Endothelial cell of umbilical vein (primary cell): ENCODE data around the gene C7orf25. TPM values are rescaled to one million over a fixed set of nuclear protein-coding genes. Genes with fewer than 3 reads are reported as not detected.

Experiments
- BruUV-seq: library from RNA; stranded (reverse); fragments of 400-500 nt; replicated peaks from 2 replicates; lab custom pipeline; 2021; lab: Mats Ljungman, UMichigan
- CTCF ChIA-PET: fragments of 300-600, 350-600 bp; sonication (Branson Sonifier 250); formaldehyde crosslinking; loops from one replicate; lab custom pipeline; 2021; ENCODE audit warnings: antibody characterized with exemption, inconsistent platforms; lab: Charles Lee
- POLR2A ChIA-PET: fragments of 300-600, 350-600 bp; sonication (Branson Sonifier 250); formaldehyde crosslinking; loops from one replicate; lab custom pipeline; 2021; ENCODE audit warnings: antibody characterized with exemption, inconsistent platforms; lab: Charles Lee
- DNase-seq: peaks from one replicate; pipeline ENCODE4 v3.0.0-alpha.2; 2011; ENCODE audit warnings: low read depth, low spot score
- FAIRE-seq: peaks from 2 replicates; lab custom pipeline; 2011; peaks lifted over from hg19 to GRCh38; lab: Jason Lieb, UNC
- H2AFZ ChIP-seq: 2 replicates; pipeline ENCODE4 v1.6.0; 2012; ENCODE audit warnings: low read depth, low read length, control low read depth, inconsistent platforms
- H3K27ac ChIP-seq: 2 replicates; pipeline ENCODE4 v1.5.1; 2011; ENCODE audit warnings: low read depth, mild to moderate bottlenecking, control low read depth, low read length, moderate library complexity; ENCODE audit not compliant: insufficient read depth
- H3K27me3 ChIP-seq, 2 experiments: 2 replicates each; pipeline versions ENCODE4 v1.6.0 to v1.6.1; 2011; ENCODE audit warnings: low read length in 2 of 2, mixed read lengths in 1 of 2; ENCODE audit not compliant: control insufficient read depth in 2 of 2, insufficient read depth in 2 of 2
- H3K36me3 ChIP-seq, 2 experiments: 2 replicates in 1 of 2; 3 replicates in 1 of 2; pipeline ENCODE4 v1.5.1; 2011; ENCODE audit warnings: low read length in 2 of 2, mild to moderate bottlenecking in 1 of 2, moderate library complexity in 1 of 2; ENCODE audit not compliant: control insufficient read depth in 2 of 2, insufficient read depth in 2 of 2; ENCODE audit errors: extremely low read depth in 1 of 2
- H3K4me1 ChIP-seq: 3 replicates; pipeline ENCODE4 v1.5.1; 2011; ENCODE audit warnings: mild to moderate bottlenecking, low read length; ENCODE audit not compliant: control insufficient read depth, insufficient read depth; ENCODE audit errors: extremely low read depth
- H3K4me2 ChIP-seq: 2 replicates; pipeline ENCODE4 v1.6.1; 2011; ENCODE audit warnings: low read length, control low read depth, mixed read lengths; ENCODE audit not compliant: insufficient read depth
- H3K4me3 ChIP-seq, 3 experiments: fragments of 200-600 bp in 1 of 3; sonication (generic), shearing (Covaris generic) in 1 of 3; replicated peaks in 1 of 3; 2 replicates each; pipeline ENCODE4 v1.5.1; 2011 to 2016; ENCODE audit warnings: control low read depth in 3 of 3, low read length in 3 of 3, mild to moderate bottlenecking in 2 of 3, inconsistent platforms in 1 of 3, low read depth in 1 of 3, moderate library complexity in 1 of 3; ENCODE audit not compliant: insufficient read depth in 1 of 3
- H3K79me2 ChIP-seq: 2 replicates; pipeline ENCODE4 v1.6.0; 2012; ENCODE audit warnings: low read length, inconsistent platforms; ENCODE audit not compliant: control insufficient read depth, insufficient read depth
- H3K9ac ChIP-seq: replicated peaks from 2 replicates; pipeline ENCODE3; 2011; ENCODE audit warnings: low read length, control low read depth; ENCODE audit not compliant: insufficient read depth; ENCODE audit errors: extremely low read depth
- H3K9me1 ChIP-seq: replicated peaks from 3 replicates; pipeline ENCODE4 v1.6.0; 2011; ENCODE audit warnings: mild to moderate bottlenecking, low read length; ENCODE audit not compliant: control insufficient read depth, insufficient read depth; ENCODE audit errors: extremely low read depth
- H3K9me3 ChIP-seq: replicated peaks from 2 replicates; pipeline ENCODE4 v1.5.1; 2012; ENCODE audit warnings: low read length, inconsistent platforms; ENCODE audit not compliant: control insufficient read depth, insufficient read depth
- H4K20me1 ChIP-seq: replicated peaks from 2 replicates; pipeline ENCODE3; 2011; ENCODE audit warnings: mild to moderate bottlenecking, low read length; ENCODE audit not compliant: control insufficient read depth, insufficient read depth; ENCODE audit errors: extremely low read depth
- EZH2 ChIP-seq: IDR thresholded peaks from 2 replicates; pipeline ENCODE4 v1.6.1; 2012; ENCODE audit warnings: borderline replicate concordance, low read depth, mild to moderate bottlenecking, moderate library complexity, low read length, inconsistent platforms; ENCODE audit not compliant: severe bottlenecking
- FOS ChIP-seq: IDR thresholded peaks from 2 replicates; pipeline ENCODE4 v1.6.1; 2011; ENCODE audit warnings: mild to moderate bottlenecking, low read length, moderate library complexity, borderline replicate concordance; ENCODE audit not compliant: insufficient read depth
- GATA2 ChIP-seq: IDR thresholded peaks from 2 replicates; pipeline ENCODE4 v1.7.0; 2011; ENCODE audit warnings: low read depth, mild to moderate bottlenecking, moderate library complexity, mixed read lengths, low read length; ENCODE audit not compliant: insufficient read length, insufficient read depth
- JUN ChIP-seq: IDR thresholded peaks from 2 replicates; pipeline ENCODE4 v1.6.1; 2011; ENCODE audit warnings: borderline replicate concordance, low read depth; ENCODE audit not compliant: insufficient read length, insufficient read depth
- MYC ChIP-seq: IDR thresholded peaks from one replicate; pipeline ENCODE4 v1.6.1; 2011; ENCODE audit warnings: mild to moderate bottlenecking, low read depth, low read length
- POLR2A ChIP-seq: IDR thresholded peaks from 2 replicates; pipeline ENCODE4 v1.6.1; 2012; ENCODE audit warnings: low read depth, mild to moderate bottlenecking, control low read depth, low read length
- POLR2AphosphoS5 ChIP-seq: IDR thresholded peaks from 2 replicates; pipeline ENCODE4 v1.6.1; 2012; ENCODE audit warnings: low read depth, mild to moderate bottlenecking, control low read depth, low read length, moderate library complexity; ENCODE audit not compliant: insufficient read depth
- dilution Hi-C: fragments of 300-500 bp; cut with MboI; formaldehyde crosslinking; loops from one replicate; pipeline ENCODE4 v1.15.0; 2019; ENCODE audit warnings: low sequenced_read_pairs; ENCODE audit not compliant: extremely low pct_ligation_motif_present
- intact Hi-C: fragments of 100-400 bp; cut with micrococcal nuclease; formaldehyde crosslinking; loops from one replicate; pipeline ENCODE4 v1.10.0; 2022
- polyA plus RNA-seq, 4 experiments: library from polyadenylated mRNA; depleted of rRNA in 3 of 4; stranded (reverse) in 3 of 4; unstranded in 1 of 4; fragments of >200 nt; gene quantifications; 2 replicates each; pipeline versions ENCODE4 v1.2.1 to v1.2.3, GENCODE V29; 2011 to 2012; ENCODE audit warnings: missing spikeins in 1 of 4
- total RNA-seq: library from RNA; stranded (reverse); gene quantifications from 2 replicates; pipeline ENCODE4 v1.2.3, GENCODE V29; 2021
- TF ChIP-seq, protein P1 (sequence below), 2 donors: IDR thresholded peaks; 1 replicate in 1 of 2; 2 replicates in 1 of 2; pipeline ENCODE4 v1.5.1; 2011; ENCODE audit warnings: low read length in 2 of 2, mild to moderate bottlenecking in 2 of 2, moderate library complexity in 2 of 2, control low read depth in 1 of 2, inconsistent platforms in 1 of 2, low read depth in 1 of 2; ENCODE audit not compliant: insufficient read depth in 1 of 2; ENCODE audit errors: extremely low read depth in 1 of 2
- TF ChIP-seq, protein P2 (sequence below): IDR thresholded peaks from 2 replicates; pipeline ENCODE4 v1.6.1; 2011; ENCODE audit not compliant: insufficient read depth, insufficient read length

The C7orf25 gene
- total and polyA plus RNA-seq, 2 donors (not counting 3 experiments of a cell fraction or from before 2014, with no cell fraction given): 1.4 to 4.5 TPM

GRCh38 chr7:42906181-42906580 is 5.7 kb downstream of the C7orf25 start:
- ChIA-PET CTCF (interaction anchor here (0.8 to 1.6 kb wide), 3 partner anchors 19 to 965 kb away, joined by 3 to 5 read pairs (median 3); no protein-coding TSS in a partner anchor), POLR2A (no interaction called here)
- no peaks in the 10 kb centered on the region for H3K79me2 ChIP-seq
- dilution Hi-C loops: no loop called here
- H4K20me1 ChIP-seq: no peaks in the 10 kb centered on the region
- H3K27ac ChIP-seq: no peak overlapping the region
- no peak for TF ChIP-seq MYC
- TF ChIP-seq FOS: no peak
- TF ChIP-seq POLR2A: no peak
- intact Hi-C loops: no loop called here
- DNase-seq (no peak), FAIRE-seq (no peak)
- no peak overlapping the region for H3K4me2 ChIP-seq
- H3K36me3 ChIP-seq: no peaks in the 10 kb centered on the region
- H3K9ac ChIP-seq: no peak overlapping the region
- no peaks in the 10 kb centered on the region for H3K9me1 ChIP-seq
- BruUV-seq: no TSS peak
- H3K4me1 ChIP-seq: peaks cover 6% of the 10 kb centered on the region
- peaks cover 0 to 3% of the 10 kb centered on the region in 2 experiments for H3K27me3 ChIP-seq
- no peak overlapping the region for H3K4me3 ChIP-seq
- H3K9me3 ChIP-seq: no peaks in the 10 kb centered on the region
- no peak overlapping the region for H2AFZ ChIP-seq

- TF ChIP-seq JUN (no peak), GATA2 (no peak), POLR2AphosphoS5 (no peak), EZH2 (no peak), MYC (no peak), FOS (no peak), POLR2A (no peak)
- TF ChIP-seq, protein P1, sequence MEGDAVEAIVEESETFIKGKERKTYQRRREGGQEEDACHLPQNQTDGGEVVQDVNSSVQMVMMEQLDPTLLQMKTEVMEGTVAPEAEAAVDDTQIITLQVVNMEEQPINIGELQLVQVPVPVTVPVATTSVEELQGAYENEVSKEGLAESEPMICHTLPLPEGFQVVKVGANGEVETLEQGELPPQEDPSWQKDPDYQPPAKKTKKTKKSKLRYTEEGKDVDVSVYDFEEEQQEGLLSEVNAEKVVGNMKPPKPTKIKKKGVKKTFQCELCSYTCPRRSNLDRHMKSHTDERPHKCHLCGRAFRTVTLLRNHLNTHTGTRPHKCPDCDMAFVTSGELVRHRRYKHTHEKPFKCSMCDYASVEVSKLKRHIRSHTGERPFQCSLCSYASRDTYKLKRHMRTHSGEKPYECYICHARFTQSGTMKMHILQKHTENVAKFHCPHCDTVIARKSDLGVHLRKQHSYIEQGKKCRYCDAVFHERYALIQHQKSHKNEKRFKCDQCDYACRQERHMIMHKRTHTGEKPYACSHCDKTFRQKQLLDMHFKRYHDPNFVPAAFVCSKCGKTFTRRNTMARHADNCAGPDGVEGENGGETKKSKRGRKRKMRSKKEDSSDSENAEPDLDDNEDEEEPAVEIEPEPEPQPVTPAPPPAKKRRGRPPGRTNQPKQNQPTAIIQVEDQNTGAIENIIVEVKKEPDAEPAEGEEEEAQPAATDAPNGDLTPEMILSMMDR (IDR thresholded peaks at IDR 0.05; ENCODE audit: extremely low read depth in 1 of 2, insufficient read depth in 1 of 2, low read depth in 1 of 2, low read length in 2 of 2): no peak
- TF ChIP-seq, protein P2, sequence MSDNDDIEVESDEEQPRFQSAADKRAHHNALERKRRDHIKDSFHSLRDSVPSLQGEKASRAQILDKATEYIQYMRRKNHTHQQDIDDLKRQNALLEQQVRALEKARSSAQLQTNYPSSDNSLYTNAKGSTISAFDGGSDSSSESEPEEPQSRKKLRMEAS: no peak
- Histone ChIP-seq H3K4me3 (no peak overlapping the region), H3K27ac (no peak overlapping the region), H3K9ac (no peak overlapping the region), H2AFZ (no peak overlapping the region), H4K20me1 (no peaks in the 10 kb centered on the region), H3K9me1 (no peaks in the 10 kb centered on the region), H3K4me1 (no peaks in the 10 kb centered on the region), H3K36me3 (no peaks in the 10 kb centered on the region), H3K9me3 (no peaks in the 10 kb centered on the region), H3K4me2 (no peak overlapping the region), H3K79me2 (no peaks in the 10 kb centered on the region), H3K27me3 (peaks cover 0 to 6% of the 10 kb centered on the region in 2 experiments)
- no TSS peak for BruUV-seq
- intact Hi-C loops: no loop called here
- CTCF ChIA-PET: no interaction called here
- FAIRE-seq (no peak), DNase-seq (no peak)
- dilution Hi-C loops: no loop called here
- POLR2A ChIA-PET: no interaction called here
Observed at GRCh38 chr7:42902331-42902730, 9.5 kb downstream of the C7orf25 start.
